Left ventricle myocardium inferior (tissue), 1 donor: ENCODE data around the gene HMCES. TPM values are rescaled to one million over a fixed set of nuclear protein-coding genes. Genes with fewer than 3 reads are reported as not detected.

Source experiments
- DNase-seq: peaks from one replicate; pipeline ENCODE4 v3.0.0-alpha.2; 2020
- H3K27ac ChIP-seq: fragments of 200-600 bp; replicated peaks from 2 replicates; pipeline ENCODE4 v1.8.0; 2021
- H3K27me3 ChIP-seq: fragments of 200-600 bp; 2 replicates; pipeline ENCODE4 v1.8.0; 2021; ENCODE audit warnings: low read depth
- H3K36me3 ChIP-seq: fragments of 200-600 bp; 2 replicates; pipeline ENCODE4 v1.8.0; 2021
- H3K4me1 ChIP-seq: fragments of 200-600 bp; 2 replicates; pipeline ENCODE4 v1.8.0; 2021
- H3K4me3 ChIP-seq: fragments of 200-600 bp; 2 replicates; pipeline ENCODE4 v1.8.0; 2021; ENCODE audit warnings: mild to moderate bottlenecking, moderate library complexity
- H3K9me3 ChIP-seq: fragments of 200-600 bp; replicated peaks from 2 replicates; pipeline ENCODE4 v1.8.0; 2021
- CTCF ChIP-seq: fragments of 200-600 bp; IDR thresholded peaks from 2 replicates; pipeline ENCODE4 v1.8.0; 2021; ENCODE audit warnings: antibody characterized with exemption, mild to moderate bottlenecking, borderline replicate concordance
- intact Hi-C: fragments of 100-400 bp; cut with micrococcal nuclease; formaldehyde crosslinking; loops from one replicate; pipeline ENCODE4 v1.11.0; 2022
- total RNA-seq: library from RNA; stranded (reverse); fragmentation: NEBNext Ultra II Directional; extraction: Animal tissue kit (Norgen Biotek cat#: 25700); gene quantifications from one replicate; pipeline ENCODE4 v1.2.1, GENCODE V29; 2021
- donor health status: DM: no; HTN: yes; CAD: no; lungs with severe emphysema.

The HMCES gene
- total RNA-seq, 1 donor from 2014 or later: 38.5 TPM

- H3K27me3 ChIP-seq: no peaks in the 10 kb centered on the region
- peaks cover 15% of the 10 kb centered on the region for H3K4me1 ChIP-seq
- TF ChIP-seq CTCF: no peak
- H3K36me3 ChIP-seq: no peaks in the 10 kb centered on the region
- peak overlapping the region; percentile 0 for H3K27ac ChIP-seq
- H3K9me3 ChIP-seq: no peaks in the 10 kb centered on the region
- no peak overlapping the region for H3K4me3 ChIP-seq
- peak; percentile 36 for DNase-seq
- intact Hi-C loops: no loop called here
These were observed 45.1 kb upstream of the HMCES start for GRCh38 chr3:129233538-129233937.

- TF ChIP-seq CTCF: no peak
- H3K9me3 ChIP-seq: no peaks in the 10 kb centered on the region
- intact Hi-C loops: no loop called here
- no peak overlapping the region for H3K4me3 ChIP-seq
- DNase-seq: no peak
- no peaks in the 10 kb centered on the region for H3K36me3 ChIP-seq
- H3K4me1 ChIP-seq: peaks cover 15% of the 10 kb centered on the region
- H3K27ac ChIP-seq: no peak overlapping the region
- H3K27me3 ChIP-seq: no peaks in the 10 kb centered on the region
These were observed 44.2 kb upstream of the HMCES start for GRCh38 chr3:129234441-129234840.

- no peaks in the 10 kb centered on the region for H3K9me3 ChIP-seq
- H3K36me3 ChIP-seq: no peaks in the 10 kb centered on the region
- TF ChIP-seq CTCF: no peak
- no peak overlapping the region for H3K27ac ChIP-seq
- intact Hi-C loops: no loop called here
- H3K27me3 ChIP-seq: no peaks in the 10 kb centered on the region
- no peak for DNase-seq
- no peak overlapping the region for H3K4me3 ChIP-seq
- peaks cover 18% of the 10 kb centered on the region for H3K4me1 ChIP-seq
These were observed 43.2 kb upstream of the HMCES start for GRCh38 chr3:129235344-129235917.

GRCh38 chr3:129238945-129239705, 39.5 kb upstream of the HMCES start:
- H3K4me3 ChIP-seq: no peak overlapping the region
- no peaks in the 10 kb centered on the region for H3K36me3 ChIP-seq
- H3K27ac ChIP-seq: peak overlapping the region; percentile 81
- DNase-seq: peak; percentile 26
- no peaks in the 10 kb centered on the region for H3K9me3 ChIP-seq
- no peaks in the 10 kb centered on the region for H3K27me3 ChIP-seq
- peaks cover 18% of the 10 kb centered on the region for H3K4me1 ChIP-seq
- TF ChIP-seq CTCF: no peak
- intact Hi-C loops: no loop called here

- H3K36me3 ChIP-seq: no peaks in the 10 kb centered on the region
- intact Hi-C loops: no loop called here
- no peak for TF ChIP-seq CTCF
- H3K27me3 ChIP-seq: no peaks in the 10 kb centered on the region
- no peak for DNase-seq
- peak overlapping the region; percentile 81 for H3K27ac ChIP-seq
- no peak overlapping the region for H3K4me3 ChIP-seq
- no peaks in the 10 kb centered on the region for H3K9me3 ChIP-seq
- H3K4me1 ChIP-seq: peaks cover 20% of the 10 kb centered on the region
These were observed 38.7 kb upstream of the HMCES start for GRCh38 chr3:129239991-129240390.
